H1 (cell line): ENCODE data around the gene KRTAP10-12. TPM values are rescaled to one million over a fixed set of nuclear protein-coding genes. Genes with fewer than 3 reads are reported as not detected.
A peak's percentile ranks its signal among the peaks of the same experiment; 100 is the strongest.

Source experiments
- CTCF ChIA-PET: fragments of 300-600 bp; sonication (Branson Sonifier 250); formaldehyde crosslinking; loops from one replicate; lab custom pipeline; 2021; ENCODE audit not compliant: partially characterized antibody; lab: Charles Lee
- POLR2A ChIA-PET: fragments of 300-600 bp; sonication (Branson Sonifier 250); formaldehyde crosslinking; loops from one replicate; lab custom pipeline; 2021; ENCODE audit warnings: inconsistent platforms; ENCODE audit not compliant: partially characterized antibody; lab: Charles Lee
- DNase-seq, 2 experiments: peaks; one replicate each; pipeline versions ENCODE4 v3.0.0 to v3.0.0-alpha.2; 2010 to 2022; ENCODE audit warnings: low spot score in 2 of 2, low read depth in 1 of 2, mixed read lengths in 1 of 2
- FAIRE-seq: peaks from 2 replicates; lab custom pipeline; 2011; peaks lifted over from hg19 to GRCh38; lab: Jason Lieb, UNC
- H2AFZ ChIP-seq: 2 replicates; pipeline ENCODE4 v1.8.1; 2012; ENCODE audit warnings: low read length, inconsistent platforms
- H2AK5ac ChIP-seq: 2 replicates; pipeline ENCODE4 v1.6.1; 2013; ENCODE audit warnings: low read depth, low read length
- H2BK120ac ChIP-seq: replicated peaks from 2 replicates; pipeline ENCODE3; 2013; ENCODE audit warnings: low read depth, low read length, inconsistent platforms
- H2BK12ac ChIP-seq: 2 replicates; pipeline ENCODE4 v1.6.1; 2013; ENCODE audit warnings: low read depth, low read length
- H2BK15ac ChIP-seq: 2 replicates; pipeline ENCODE4 v1.6.1; 2013; ENCODE audit warnings: low read length
- H2BK20ac ChIP-seq: 2 replicates; pipeline ENCODE4 v1.6.1; 2013; ENCODE audit warnings: low read length
- H2BK5ac ChIP-seq: 2 replicates; pipeline ENCODE4 v1.6.1; 2013; ENCODE audit warnings: low read depth, low read length
- H3K14ac ChIP-seq: 2 replicates; pipeline ENCODE4 v1.6.1; 2013; ENCODE audit warnings: inconsistent platforms; ENCODE audit not compliant: insufficient read length
- H3K18ac ChIP-seq: 2 replicates; pipeline ENCODE4 v1.6.1; 2013; ENCODE audit warnings: low read length; ENCODE audit errors: extremely low read depth
- H3K23ac ChIP-seq: 2 replicates; pipeline ENCODE4 v1.6.1; 2013; ENCODE audit warnings: inconsistent platforms; ENCODE audit not compliant: insufficient read length
- H3K23me2 ChIP-seq: 2 replicates; pipeline ENCODE4 v1.6.1; 2013; ENCODE audit warnings: low read depth, low read length
- H3K27ac ChIP-seq: 2 replicates; pipeline ENCODE4 v1.6.1; 2011; ENCODE audit warnings: low read depth, low read length, inconsistent platforms
- H3K27me3 ChIP-seq, 4 experiments: replicated peaks in 1 of 4; 1 replicate in 1 of 4; 2 replicates in 3 of 4; pipeline versions ENCODE4 v1.6.1 to v1.8.1; 2011 to 2013; ENCODE audit warnings: low read length in 3 of 4, mild to moderate bottlenecking in 3 of 4, inconsistent platforms in 2 of 4, mixed read lengths in 2 of 4, moderate library complexity in 1 of 4; ENCODE audit not compliant: control insufficient read depth in 3 of 4, insufficient read depth in 3 of 4; ENCODE audit errors: extremely low read depth in 1 of 4
- H3K36me3 ChIP-seq, 4 experiments: 2 replicates each; pipeline versions ENCODE4 v1.6.1 to v1.8.1; 2011 to 2013; ENCODE audit warnings: mild to moderate bottlenecking in 4 of 4, low read length in 3 of 4, moderate library complexity in 2 of 4, control low read depth in 1 of 4, inconsistent platforms in 1 of 4; ENCODE audit not compliant: insufficient read depth in 4 of 4, control insufficient read depth in 2 of 4
- H3K4ac ChIP-seq: replicated peaks from 2 replicates; pipeline ENCODE3; 2013; ENCODE audit warnings: low read length, low read depth, mixed read lengths, inconsistent platforms; ENCODE audit not compliant: insufficient read length
- H3K4me1 ChIP-seq, 4 experiments: replicated peaks in 1 of 4; 1 replicate in 1 of 4; 2 replicates in 3 of 4; pipeline versions ENCODE4 v1.6.1 to v1.8.1; 2011 to 2013; ENCODE audit warnings: low read length in 3 of 4, inconsistent platforms in 2 of 4, mixed read lengths in 1 of 4; ENCODE audit not compliant: insufficient read depth in 4 of 4, control insufficient read depth in 3 of 4
- H3K4me2 ChIP-seq, 2 experiments: 2 replicates each; pipeline versions ENCODE4 v1.6.1 to v1.8.1; 2011 to 2013; ENCODE audit warnings: low read depth in 2 of 2, low read length in 2 of 2, control low read depth in 1 of 2, inconsistent platforms in 1 of 2, mild to moderate bottlenecking in 1 of 2; ENCODE audit not compliant: insufficient read depth in 1 of 2
- H3K4me3 ChIP-seq, 4 experiments: fragments of 200-600, 300-600 bp in 1 of 4; sonication (generic), shearing (Covaris generic), sonication (Bioruptor Twin) in 1 of 4; 2 replicates each; pipeline versions ENCODE4 v1.5.1 to v1.8.1; 2011 to 2016; ENCODE audit warnings: low read length in 4 of 4, low read depth in 3 of 4, control low read depth in 2 of 4, inconsistent platforms in 2 of 4, mild to moderate bottlenecking in 2 of 4, mixed read lengths in 1 of 4, moderate library complexity in 1 of 4; ENCODE audit not compliant: insufficient read depth in 2 of 4; ENCODE audit errors: extremely low read depth in 1 of 4
- H3K56ac ChIP-seq: replicated peaks from 2 replicates; pipeline ENCODE3; 2013; ENCODE audit warnings: low read depth, mild to moderate bottlenecking, mixed read lengths, low read length, inconsistent platforms; ENCODE audit not compliant: insufficient read length
- H3K79me1 ChIP-seq: 2 replicates; pipeline ENCODE4 v1.6.1; 2013; ENCODE audit warnings: low read depth, low read length, control low read depth
- H3K79me2 ChIP-seq, 2 experiments: 2 replicates each; pipeline versions ENCODE4 v1.6.1 to v1.8.1; 2012 to 2013; ENCODE audit warnings: low read length in 2 of 2, mild to moderate bottlenecking in 2 of 2, inconsistent platforms in 1 of 2; ENCODE audit not compliant: insufficient read depth in 2 of 2, control insufficient read depth in 1 of 2
- H3K9ac ChIP-seq, 4 experiments: replicated peaks in 1 of 4; 1 replicate in 1 of 4; 2 replicates in 3 of 4; pipeline versions ENCODE4 v1.6.1 to v1.8.1; 2011 to 2013; ENCODE audit warnings: low read depth in 3 of 4, low read length in 3 of 4, control low read depth in 2 of 4, mild to moderate bottlenecking in 2 of 4, moderate library complexity in 2 of 4, inconsistent platforms in 1 of 4; ENCODE audit errors: extremely low read depth in 1 of 4
- H3K9me3 ChIP-seq, 2 experiments: 2 replicates each; pipeline versions ENCODE4 v1.6.1 to v1.8.1; 2012 to 2013; ENCODE audit warnings: mild to moderate bottlenecking in 2 of 2, moderate library complexity in 2 of 2, control low read depth in 1 of 2, inconsistent platforms in 1 of 2, low read depth in 1 of 2, low read length in 1 of 2, mixed read lengths in 1 of 2; ENCODE audit not compliant: insufficient read depth in 2 of 2
- H4K20me1 ChIP-seq, 2 experiments: replicated peaks in 1 of 2; 2 replicates each; pipeline versions ENCODE3 to v1.8.1; 2011 to 2013; ENCODE audit warnings: inconsistent platforms in 2 of 2, low read length in 2 of 2, mild to moderate bottlenecking in 1 of 2; ENCODE audit not compliant: insufficient read depth in 2 of 2, control insufficient read depth in 1 of 2
- H4K5ac ChIP-seq: 2 replicates; pipeline ENCODE4 v1.6.1; 2013; ENCODE audit warnings: low read length, low read depth, mixed read lengths, inconsistent platforms; ENCODE audit not compliant: insufficient read length
- H4K8ac ChIP-seq: 2 replicates; pipeline ENCODE4 v1.8.0; 2013; ENCODE audit warnings: mild to moderate bottlenecking, moderate library complexity, low read length, inconsistent platforms; ENCODE audit not compliant: insufficient read depth; ENCODE audit errors: extremely low read depth
- H4K91ac ChIP-seq: replicated peaks from 2 replicates; pipeline ENCODE3; 2013; ENCODE audit warnings: low read length, mixed read lengths, inconsistent platforms; ENCODE audit not compliant: insufficient read length
- CBX5 ChIP-seq: fragments of 300-800, 300-1000 bp; sonication (generic); IDR thresholded peaks from 2 replicates; pipeline ENCODE4 v1.7.1; 2016; ENCODE audit warnings: antibody characterized with exemption, low read length, low read depth
- SP2 ChIP-seq: IDR thresholded peaks from 2 replicates; pipeline ENCODE4 v1.6.1; 2012; ENCODE audit warnings: mild to moderate bottlenecking, low read length, inconsistent platforms
- WGBS, 2 experiments: shearing (Covaris generic) in 1 of 2; methylation state at CpG; one replicate each; pipeline versions ENCODE4 v1.1.6 to v1.1.7; 2013 to 2015; ENCODE audit warnings: low lambda C conversion rate in 2 of 2, mixed read lengths in 2 of 2, inconsistent platforms in 1 of 2, low coverage in 1 of 2, missing lambda C conversion rate in 1 of 2; ENCODE audit not compliant: insufficient replicate concordance in 2 of 2, insufficient coverage in 1 of 2, insufficient read length in 1 of 2; ENCODE audit errors: extremely low coverage in 1 of 2, missing lambda C conversion rate in 1 of 2; 5-methylcytosine and 5-hydroxymethylcytosine counted together
- polyA plus RNA-seq, 7 experiments: library from polyadenylated mRNA; depleted of rRNA in 3 of 7; stranded (reverse) in 5 of 7; unstranded in 2 of 7; fragments of >200 nt in 5 of 7; fragments of 200-250 nt in 2 of 7; gene quantifications; 1 replicate in 5 of 7; 2 replicates in 1 of 7; 4 replicates in 1 of 7; pipeline versions ENCODE4 v1.2.1 to v1.2.3, GENCODE V29; 2011 to 2013; ENCODE audit warnings: missing spikeins in 2 of 7, mixed read lengths in 2 of 7
- total RNA-seq: library from RNA; stranded (reverse); fragmentation: NEBNext Ultra II Directional; extraction: Animal tissue kit (Norgen Biotek cat#: 25700); gene quantifications from 2 replicates; pipeline ENCODE4 v1.2.1, GENCODE V29; 2021

KRTAP10-12 gene
- total and polyA plus RNA-seq, 2 of the 8 experiments (the other 6 are each of a cell fraction or from before 2014, with no cell fraction given): not detected

- peak overlapping the region; percentile 99 for H4K91ac ChIP-seq
- DNase-seq (no peak), FAIRE-seq (no peak)
- peak overlapping the region; percentile 90 for H3K18ac ChIP-seq
- WGBS, 2 experiments: 70% methylated on average over 16 of the region's 16 CpGs; no CpG with 5 or more reads in 1 of the 2 experiments
- peak overlapping the region; percentile 95 for H2BK12ac ChIP-seq
- H3K27me3 ChIP-seq: peaks cover 0 to 18% (median 13%) of the 10 kb centered on the region in 4 experiments; a peak in 5 of 7 replicates
- no peaks in the 10 kb centered on the region for H3K9me3 ChIP-seq
- H3K27ac ChIP-seq: 0 out of 2 replicates have a peak overlapping the region, but pooled peaks have one; percentile 14
- peaks cover 3% of the 10 kb centered on the region; the same call in 1 of the 2 replicates for H3K79me1 ChIP-seq
- no peak overlapping the region; the same call in 1 of the 2 replicates for H4K8ac ChIP-seq
- peak overlapping the region; percentile 95 for H3K4ac ChIP-seq
- peak overlapping the region; percentile 98 for H2BK20ac ChIP-seq
- ChIA-PET CTCF (interaction anchor here (0.8 to 3.6 kb wide), 7 partner anchors 10 to 213 kb away, joined by 3 to 14 read pairs (median 4); no protein-coding TSS in a partner anchor), POLR2A (interaction anchor here (1.1 to 2.8 kb wide), 5 partner anchors 16 to 98 kb away, joined by 3 to 7 read pairs (median 4); partner anchors contain the start of gene UBE2G2)
- H2AFZ ChIP-seq: no peak overlapping the region
- H2BK5ac ChIP-seq: peak overlapping the region; percentile 90; the same call in 1 of the 2 replicates
- peaks cover 0 to 4% of the 10 kb centered on the region in 2 experiments for H4K20me1 ChIP-seq
- H3K56ac ChIP-seq: peak overlapping the region; percentile 79
- H3K23ac ChIP-seq: no peak overlapping the region
- H3K14ac ChIP-seq: no peak overlapping the region
- no peaks in the 10 kb centered on the region for H3K36me3 ChIP-seq
- peak overlapping the region; percentile 99; the same call in 1 of the 2 replicates for H2BK15ac ChIP-seq
- no peak overlapping the region; a peak in 1 of 7 replicates for H3K9ac ChIP-seq
- peaks cover 19% of the 10 kb centered on the region for H3K23me2 ChIP-seq
- H2BK120ac ChIP-seq: peak overlapping the region; percentile 47
- H2AK5ac ChIP-seq: peak overlapping the region; percentile 96
- H3K4me1 ChIP-seq: peaks cover 3 to 53% (median 44%) of the 10 kb centered on the region in 4 experiments
- no peaks in the 10 kb centered on the region for H3K79me2 ChIP-seq
- peak overlapping the region; percentile 58 to 77; a peak in 3 of 4 replicates for H3K4me2 ChIP-seq
- no peak overlapping the region for H3K4me3 ChIP-seq
- peak overlapping the region; percentile 18 for H4K5ac ChIP-seq
- TF ChIP-seq CBX5: no peak
- TF ChIP-seq SP2: no peak
Measured at GRCh38 chr21:44702973-44703730, 6.2 kb downstream of the KRTAP10-12 start.
